Nephron (organoid): ENCODE results near the gene VIPR2.

Experiments used
- H3K27ac Mint-ChIP-seq, 3 experiments: 2 replicates each; pipeline ENCODE4 v1.8.0; 2020; ENCODE audit warnings: mixed read lengths in 3 of 3, mild to moderate bottlenecking in 2 of 3, moderate library complexity in 1 of 3
- H3K27me3 Mint-ChIP-seq: 2 replicates; pipeline ENCODE4 v1.8.0; 2021; ENCODE audit warnings: low read depth, mild to moderate bottlenecking, moderate library complexity, mixed read lengths
- H3K36me3 Mint-ChIP-seq: 2 replicates; pipeline ENCODE4 v1.8.0; 2020; ENCODE audit warnings: low read depth, mixed read lengths
- H3K4me1 Mint-ChIP-seq: 2 replicates; pipeline ENCODE4 v1.8.0; 2020; ENCODE audit warnings: mixed read lengths
- H3K4me3 Mint-ChIP-seq, 3 experiments: 2 replicates each; pipeline ENCODE4 v1.8.0; 2020; ENCODE audit warnings: mild to moderate bottlenecking in 3 of 3, mixed read lengths in 3 of 3, moderate library complexity in 2 of 3
- H3K9me3 Mint-ChIP-seq: 2 replicates; pipeline ENCODE4 v1.8.0; 2020; ENCODE audit warnings: mixed read lengths
- CTCF ChIP-seq, 3 experiments: fragments of 200-600 bp; sonication (generic); IDR thresholded peaks; one replicate each; pipeline ENCODE4 v1.5.0; 2021; ENCODE audit warnings: antibody characterized with exemption in 3 of 3; ENCODE audit not compliant: unreplicated experiment in 3 of 3

VIPR2 gene

GRCh38 chr7:159144758-159145489, at the start of gene VIPR2:
TSS of gene VIPR2 (minus strand) at chr7:159144867. CDS start at chr7:159144771, 96 bp downstream.
- Mint-ChIP-seq H3K36me3 (no peaks in the 10 kb centered on the region), H3K4me1 (peaks cover 8% of the 10 kb centered on the region), H3K27ac (no peak within 1 kb of the TSS), H3K9me3 (no peaks in the 10 kb centered on the region), H3K27me3 (peaks cover 47% of the 10 kb centered on the region), H3K4me3 (peak within 1 kb of the TSS; percentile 78 to 86 (median 84))
- TF ChIP-seq CTCF (IDR thresholded peaks at IDR 0.05; ENCODE audit: unreplicated experiment in 3 of 3), result no peak

GRCh38 chr7:159193543-159194090, 49.0 kb upstream of the VIPR2 start:
- Mint-ChIP-seq H3K9me3 (peaks cover 12% of the 10 kb centered on the region), H3K4me1 (peaks cover 33% of the 10 kb centered on the region), H3K27me3 (peaks cover 26% of the 10 kb centered on the region), H3K27ac (peak overlapping the region; percentile 22 to 63 (median 44)), H3K36me3 (no peaks in the 10 kb centered on the region), H3K4me3 (peak overlapping the region in 1 of 3 experiments; percentile 21)
- no peak for TF ChIP-seq CTCF (IDR thresholded peaks at IDR 0.05; ENCODE audit: unreplicated experiment in 3 of 3)

- no peak overlapping the region for H3K4me3 Mint-ChIP-seq
- peak overlapping the region; percentile 22 to 63 (median 44) for H3K27ac Mint-ChIP-seq
- no peak for TF ChIP-seq CTCF (IDR thresholded peaks at IDR 0.05; ENCODE audit: unreplicated experiment in 3 of 3)
- H3K36me3 Mint-ChIP-seq, result no peaks in the 10 kb centered on the region
- H3K9me3 Mint-ChIP-seq, result peaks cover 12% of the 10 kb centered on the region
- peaks cover 26% of the 10 kb centered on the region for H3K27me3 Mint-ChIP-seq
- peaks cover 33% of the 10 kb centered on the region for H3K4me1 Mint-ChIP-seq
Measured at GRCh38 chr7:159192725-159193453, 48.2 kb upstream of the VIPR2 start.

- Mint-ChIP-seq H3K9me3 (peaks cover 12% of the 10 kb centered on the region), H3K4me3 (no peak overlapping the region), H3K4me1 (peaks cover 25% of the 10 kb centered on the region), H3K27ac (no peak overlapping the region), H3K36me3 (no peaks in the 10 kb centered on the region), H3K27me3 (peaks cover 26% of the 10 kb centered on the region)
- no peak for TF ChIP-seq CTCF (IDR thresholded peaks at IDR 0.05; ENCODE audit: unreplicated experiment in 3 of 3)
Measured at GRCh38 chr7:159192013-159192412, 47.3 kb upstream of the VIPR2 start.

GRCh38 chr7:159191236-159191635, 46.6 kb upstream of the VIPR2 start:
- Mint-ChIP-seq H3K9me3 (peaks cover 19% of the 10 kb centered on the region), H3K4me3 (no peak overlapping the region), H3K27me3 (peaks cover 23% of the 10 kb centered on the region), H3K27ac (no peak overlapping the region), H3K36me3 (no peaks in the 10 kb centered on the region), H3K4me1 (peaks cover 18% of the 10 kb centered on the region)
- TF ChIP-seq CTCF (IDR thresholded peaks at IDR 0.05; ENCODE audit: unreplicated experiment in 3 of 3), result no peak
